T-helper 1 cell (primary cell): ENCODE measurements around the gene USP13.
"Not testable (repeated sequence)": the region's sequence is repeated elsewhere in the genome, so short reads cannot be mapped to it uniquely, and the experiment has no call there.

Experiments used
- DNase-seq, 5 donors: peaks; one replicate each; pipeline ENCODE4 v3.0.0-alpha.2; 2012 to 2020

Gene USP13

DNA sequence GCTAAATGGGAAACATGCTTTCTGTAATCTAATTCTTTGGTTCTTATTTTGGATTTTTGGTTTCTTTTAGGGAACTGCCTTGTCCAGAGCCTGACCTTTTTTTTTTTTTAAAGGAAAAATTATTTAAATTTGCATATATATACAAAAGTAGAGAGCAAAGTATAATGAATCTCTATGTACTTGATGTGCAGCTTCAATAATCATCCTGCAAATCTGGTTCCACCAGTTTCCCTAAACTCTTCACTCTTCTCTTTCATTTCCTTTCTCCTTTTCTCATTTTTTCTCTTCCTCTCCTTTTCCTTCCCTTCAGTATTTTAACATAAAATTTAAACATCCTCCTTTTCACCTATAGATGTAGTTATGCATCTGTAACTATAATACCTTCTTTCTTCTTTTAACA, 82.5 kb downstream of the USP13 start:
- DNase-seq, result no peak

DNA sequence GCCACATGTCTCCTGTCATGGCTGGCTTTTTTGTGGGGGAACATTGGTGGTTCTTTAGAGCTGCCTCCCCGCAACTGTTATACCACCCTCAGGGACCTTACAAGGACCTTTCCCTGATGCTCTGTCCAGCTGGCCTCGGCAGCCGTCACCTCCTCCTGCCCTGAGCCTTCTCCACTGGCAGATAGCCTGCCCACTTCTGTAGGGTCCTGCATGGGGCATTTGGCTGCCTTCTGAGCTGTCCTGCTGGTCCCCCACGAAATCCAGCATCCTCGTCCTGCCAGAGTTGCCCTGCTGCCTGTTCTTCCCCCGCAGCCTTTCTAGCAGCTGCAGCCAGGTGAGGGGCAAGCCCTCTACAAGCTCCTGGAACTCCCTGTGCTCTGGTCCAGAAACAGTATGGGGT, 86.2 kb downstream of the USP13 start:
- DNase-seq, result no peak

DNA sequence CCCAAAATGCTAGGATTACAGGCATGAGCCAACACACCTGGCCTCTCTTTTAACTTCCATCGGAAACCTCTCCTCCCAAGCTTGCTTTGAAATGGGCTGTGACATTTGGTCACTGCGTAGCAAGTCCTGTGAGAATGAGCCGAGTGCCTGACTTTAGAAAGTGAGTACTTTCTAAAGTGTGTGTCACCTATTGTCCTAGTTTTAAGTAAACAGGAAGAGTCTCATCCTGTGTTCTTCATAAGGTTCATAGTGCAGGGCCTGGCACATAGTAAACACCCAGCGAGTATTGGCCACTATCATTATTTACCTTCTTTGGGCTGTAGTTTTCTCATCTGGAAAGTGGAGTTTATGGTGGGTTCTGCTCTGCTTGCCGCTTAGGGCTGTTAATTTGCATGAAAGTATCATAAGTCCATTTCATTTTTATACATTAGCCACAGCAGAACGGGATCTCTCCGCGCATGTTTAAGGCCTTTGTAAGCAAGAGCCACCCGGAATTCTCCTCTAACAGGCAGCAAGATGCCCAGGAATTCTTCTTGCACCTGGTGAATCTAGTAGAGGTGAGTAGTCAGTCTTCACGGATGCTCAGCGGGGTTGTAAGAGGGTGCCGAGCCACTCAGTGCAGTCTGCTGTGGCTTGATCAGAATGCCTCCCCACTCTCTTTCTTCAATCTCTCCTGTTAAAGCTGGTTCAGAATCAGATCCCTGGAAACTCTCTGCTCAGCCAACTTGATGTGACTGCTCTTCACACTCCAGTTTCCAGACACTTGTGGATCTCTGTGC, 87.2 kb downstream of the USP13 start:
- DNase-seq, result no peak

DNA sequence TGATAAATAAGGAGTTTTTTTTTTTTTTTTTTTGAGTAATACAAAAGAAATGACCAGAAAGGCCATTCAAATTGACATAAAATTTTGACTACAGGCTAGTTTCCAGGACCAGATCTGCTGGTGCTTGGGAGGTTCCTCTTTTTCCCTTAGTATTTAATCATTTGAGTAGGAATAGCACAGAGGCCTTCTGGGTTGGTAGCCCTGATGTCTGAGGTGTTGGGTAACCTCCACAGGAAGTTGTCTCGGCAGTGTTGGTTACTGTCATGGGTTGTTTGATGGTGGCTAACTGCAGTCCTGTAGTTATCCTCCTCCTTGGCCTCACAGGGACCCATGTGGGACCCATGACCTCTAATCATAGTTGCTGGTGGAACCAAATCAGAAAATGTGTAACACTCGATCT, 91.1 kb downstream of the USP13 start:
- DNase-seq, result peak in 1 of 5 donors; percentile 12

DNA sequence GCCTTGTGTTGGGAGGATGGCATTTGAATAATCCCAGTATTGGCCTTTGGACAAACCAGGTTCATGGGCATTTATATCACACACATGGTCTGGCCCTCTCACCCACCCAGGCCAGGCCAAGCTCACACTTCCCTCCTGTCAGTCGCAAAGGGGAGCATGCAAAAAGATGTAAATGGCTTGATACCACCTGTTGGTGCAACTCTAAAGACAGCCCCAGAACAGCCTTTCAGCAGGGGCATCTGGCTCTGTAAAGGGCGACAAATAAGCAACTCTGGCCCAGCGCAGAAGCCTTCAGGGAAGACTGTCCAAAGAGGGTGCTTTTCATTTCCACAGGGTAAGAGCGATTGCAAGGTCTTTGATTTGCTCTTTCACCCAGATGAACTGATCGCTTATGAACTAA, 91.8 kb downstream of the USP13 start:
- DNase-seq, result no peak

DNA sequence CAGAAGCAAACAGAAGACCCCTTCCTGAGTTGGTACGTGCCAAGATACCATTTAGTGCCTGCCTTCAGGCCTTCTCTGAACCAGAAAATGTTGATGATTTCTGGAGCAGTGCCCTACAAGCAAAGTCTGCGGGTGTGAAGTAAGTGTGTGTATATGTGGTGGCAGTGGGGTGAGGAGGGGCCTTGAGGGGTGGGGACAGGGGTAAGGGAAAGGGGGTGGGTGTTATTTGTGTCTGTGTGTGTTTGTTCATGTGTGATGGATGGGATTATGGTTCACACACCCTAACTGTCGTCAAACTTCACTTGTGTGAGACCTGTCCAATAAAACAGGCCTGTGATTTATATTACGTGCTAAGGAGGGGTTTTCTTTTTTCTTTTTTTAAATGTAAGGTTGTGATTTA, 92.2 kb downstream of the USP13 start:
- DNase-seq, result no peak

DNA sequence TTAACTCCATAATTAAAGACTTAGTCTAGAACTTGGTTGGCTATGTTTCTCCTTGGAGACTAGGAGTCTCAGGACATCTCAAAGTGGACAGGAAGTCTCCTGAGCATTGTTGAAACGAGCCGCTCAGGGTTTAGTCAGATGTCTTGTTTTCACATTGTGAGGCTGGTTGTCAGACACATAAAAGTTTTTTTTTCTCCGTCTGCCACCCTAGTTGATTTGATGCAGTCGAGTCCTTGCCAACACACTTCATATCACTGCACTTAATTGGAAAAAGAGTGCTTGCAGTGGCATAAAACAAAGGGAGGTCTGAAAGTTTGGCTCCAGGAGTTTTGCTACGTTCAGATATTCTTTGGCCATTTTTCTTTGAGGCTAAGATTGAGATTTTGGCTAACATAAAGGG, 92.9 kb downstream of the USP13 start:
- DNase-seq, result no peak

DNA sequence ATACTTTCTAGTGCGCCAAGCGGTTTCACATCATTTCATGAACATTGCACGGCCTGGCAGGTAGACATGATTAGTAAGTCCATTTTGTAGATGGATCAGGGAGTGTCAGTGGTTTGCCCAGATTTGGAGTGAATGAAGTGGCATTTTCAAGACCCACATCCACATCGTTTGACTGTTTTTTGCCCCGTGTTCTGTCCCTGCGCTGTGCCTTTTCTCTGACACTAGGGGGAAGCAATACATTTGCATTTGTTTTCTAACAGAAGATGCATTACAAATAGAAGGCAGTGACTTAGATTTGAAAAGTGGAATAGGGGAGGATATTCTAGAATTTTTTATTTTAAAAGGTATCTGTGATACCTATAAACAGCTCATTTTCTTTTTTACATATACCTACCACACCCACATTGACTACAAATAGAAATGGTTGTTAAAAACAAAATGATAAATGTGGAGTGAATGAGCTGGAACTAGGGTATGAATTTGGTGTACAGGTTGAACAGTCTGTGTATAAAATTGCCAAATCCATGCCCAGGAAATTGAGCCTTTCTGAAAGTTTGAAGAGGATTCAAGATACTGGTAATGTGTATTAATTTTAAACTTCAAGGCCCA, 98.0 kb downstream of the USP13 start:
- peak in 1 of 5 donors; percentile 14 for DNase-seq

DNA sequence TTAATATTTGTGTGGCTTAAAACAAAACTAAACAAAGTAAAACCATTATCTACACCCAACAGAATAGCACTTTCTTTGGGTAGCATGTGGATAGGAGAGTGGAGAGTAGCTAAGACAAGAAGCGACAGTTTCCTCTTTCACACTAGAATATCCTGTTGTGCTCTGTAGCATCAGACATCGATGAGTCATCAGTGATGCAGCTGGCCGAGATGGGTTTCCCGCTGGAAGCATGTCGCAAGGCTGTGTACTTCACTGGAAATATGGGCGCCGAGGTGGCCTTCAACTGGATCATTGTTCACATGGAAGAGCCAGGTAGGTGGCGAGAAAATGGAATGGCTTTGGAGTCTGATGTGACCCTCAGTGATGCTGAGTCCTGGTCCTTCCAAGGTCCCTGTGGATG, 108.1 kb downstream of the USP13 start:
- DNase-seq, result no peak

DNA sequence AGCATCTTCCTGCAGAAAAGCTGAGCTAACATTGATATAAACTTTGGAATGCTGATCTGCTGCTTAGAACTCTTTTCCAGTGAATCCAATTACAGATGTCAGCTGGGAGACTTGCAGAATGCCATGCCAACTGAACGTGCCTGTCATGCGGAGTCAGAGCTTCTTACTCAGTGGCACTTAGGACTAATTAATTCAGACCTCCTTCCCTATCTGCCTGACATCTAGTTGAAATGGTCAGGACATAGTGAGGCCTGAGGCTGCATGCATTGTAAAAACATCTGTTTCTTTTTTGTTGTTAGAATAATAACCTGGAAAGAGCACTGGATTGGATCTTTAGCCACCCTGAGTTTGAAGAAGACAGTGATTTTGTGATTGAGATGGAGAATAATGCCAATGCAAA, 112.6 kb downstream of the USP13 start:
- no peak for DNase-seq

DNA sequence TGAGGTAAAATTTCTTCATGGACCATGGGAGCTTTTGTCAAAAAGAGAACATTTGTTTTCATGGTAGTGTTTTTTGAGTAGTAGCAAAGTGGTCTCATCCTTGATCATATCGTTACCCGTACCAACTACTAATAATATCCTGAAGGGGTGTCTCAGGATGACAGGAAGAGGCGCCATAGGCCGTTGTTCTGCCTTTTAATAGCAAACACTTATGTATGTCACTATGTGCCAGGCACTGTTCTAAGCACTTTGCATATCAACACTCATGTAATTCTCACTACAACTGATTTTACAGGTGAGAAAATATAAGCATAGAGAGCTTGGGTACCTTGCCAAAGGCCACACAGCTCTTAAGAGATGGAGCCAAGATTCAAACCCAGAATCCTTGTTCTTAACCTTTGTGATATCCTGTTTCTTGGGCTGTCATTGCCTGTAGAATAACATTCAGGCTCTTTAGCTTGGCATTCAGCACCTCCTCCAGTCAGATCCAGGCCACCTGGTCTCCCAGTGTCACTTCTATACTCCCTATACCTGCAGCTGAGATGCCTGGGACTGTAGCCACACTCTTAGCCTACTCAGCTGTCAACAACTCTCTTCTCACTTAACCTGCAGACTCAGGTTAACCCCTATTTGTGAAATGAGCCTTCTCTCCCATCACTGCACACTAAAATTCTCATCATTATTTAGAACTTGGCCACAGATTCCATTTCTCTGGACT, 113.7 kb downstream of the USP13 start:
- DNase-seq, result no peak

DNA sequence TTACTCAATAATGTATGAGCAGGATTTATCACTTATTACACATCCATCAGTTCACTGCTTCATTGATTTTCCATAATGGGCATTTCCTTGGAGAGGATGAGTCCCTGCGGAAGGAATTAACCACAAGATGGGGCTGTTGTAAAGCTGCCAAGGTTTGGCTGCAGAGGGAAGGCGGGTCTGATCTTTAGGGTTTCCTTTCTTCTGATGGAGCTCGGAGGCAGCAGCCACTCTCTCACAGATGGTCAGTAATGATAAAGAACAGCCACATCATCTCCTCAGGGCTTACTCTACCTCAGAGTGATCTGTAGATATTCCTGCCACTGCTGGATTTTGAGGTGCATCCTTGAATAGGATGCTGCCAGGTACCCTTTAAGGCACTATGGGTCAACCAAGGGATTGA, 115.2 kb downstream of the USP13 start:
- no peak for DNase-seq

DNA sequence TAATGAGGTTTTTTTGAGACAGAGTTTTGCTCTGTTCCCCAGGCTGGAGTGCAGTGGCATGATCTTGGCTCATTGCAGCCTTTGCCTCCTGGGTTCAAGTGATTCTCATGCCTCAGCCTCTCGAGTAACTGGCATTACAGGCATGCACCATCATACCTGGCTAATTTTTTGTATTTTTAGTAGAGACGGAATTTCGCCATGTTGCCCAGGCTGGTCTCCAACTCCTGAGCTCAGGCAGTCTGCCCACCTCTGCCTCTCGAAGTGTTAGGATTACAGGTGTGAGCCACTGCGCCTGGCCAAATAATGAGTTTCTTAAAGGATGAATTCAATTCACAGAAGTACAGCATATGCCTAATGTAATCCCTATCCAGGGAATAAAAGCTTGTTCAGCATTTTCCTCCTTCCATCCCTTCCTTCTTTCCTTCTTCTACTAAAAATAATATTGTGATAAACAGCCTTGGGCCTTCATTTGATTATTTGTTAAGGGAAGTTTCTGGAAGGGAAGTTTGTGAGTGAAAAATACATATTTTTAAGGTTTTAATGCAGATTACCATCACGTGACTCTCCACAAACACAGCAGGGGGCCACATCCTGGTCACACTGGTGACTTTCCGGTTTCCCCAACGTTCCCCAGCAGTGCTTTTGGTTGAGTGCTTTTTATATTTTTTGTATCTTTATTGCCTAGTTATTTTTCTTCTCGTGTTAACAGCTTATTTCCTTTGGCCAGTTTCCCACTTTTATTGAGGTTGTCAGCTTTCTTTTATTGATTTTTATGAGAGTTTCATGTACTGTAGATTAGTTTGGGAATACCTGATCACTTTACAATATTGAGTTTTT, 116.8 kb downstream of the USP13 start:
- no peak for DNase-seq

DNA sequence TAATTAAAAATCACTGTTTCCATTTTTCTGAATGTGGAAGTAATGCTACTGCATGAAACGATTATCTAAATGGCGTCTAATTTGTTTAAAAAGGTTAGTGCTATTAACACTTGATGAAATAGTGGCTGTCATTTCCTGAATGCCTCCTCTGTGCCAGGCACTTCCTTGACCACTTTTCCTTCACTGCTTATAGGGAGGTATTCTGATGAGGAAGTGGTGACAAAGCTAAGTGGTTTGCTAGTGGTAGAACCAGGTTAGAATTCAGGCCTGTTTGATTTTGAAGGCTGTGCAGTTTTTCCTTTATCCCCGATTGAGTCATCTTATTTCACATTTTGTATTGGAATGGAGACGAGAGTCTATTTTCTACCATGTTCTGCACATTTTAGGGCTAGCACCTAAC, 119.0 kb downstream of the USP13 start:
- no peak for DNase-seq

DNA sequence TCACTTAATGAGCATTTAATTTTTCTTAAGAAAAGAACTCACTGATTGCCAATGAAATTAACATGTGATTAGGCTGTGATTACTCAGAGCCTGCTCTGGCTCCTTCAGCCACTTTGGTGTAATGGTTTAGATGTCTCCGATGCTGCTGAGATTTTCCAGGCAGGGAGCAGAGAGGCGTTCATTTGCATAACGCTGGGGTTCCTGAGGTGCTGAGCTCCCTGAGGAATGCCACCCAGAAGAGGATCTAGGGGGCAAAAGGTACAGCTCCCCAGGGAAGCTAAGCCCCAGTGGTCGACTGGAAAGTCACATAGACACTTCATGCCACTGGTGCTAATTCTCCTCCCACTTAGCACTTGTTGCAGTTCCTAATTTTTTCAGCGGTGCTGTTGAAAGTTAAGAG, 119.5 kb downstream of the USP13 start:
- DNase-seq, result no peak

DNA sequence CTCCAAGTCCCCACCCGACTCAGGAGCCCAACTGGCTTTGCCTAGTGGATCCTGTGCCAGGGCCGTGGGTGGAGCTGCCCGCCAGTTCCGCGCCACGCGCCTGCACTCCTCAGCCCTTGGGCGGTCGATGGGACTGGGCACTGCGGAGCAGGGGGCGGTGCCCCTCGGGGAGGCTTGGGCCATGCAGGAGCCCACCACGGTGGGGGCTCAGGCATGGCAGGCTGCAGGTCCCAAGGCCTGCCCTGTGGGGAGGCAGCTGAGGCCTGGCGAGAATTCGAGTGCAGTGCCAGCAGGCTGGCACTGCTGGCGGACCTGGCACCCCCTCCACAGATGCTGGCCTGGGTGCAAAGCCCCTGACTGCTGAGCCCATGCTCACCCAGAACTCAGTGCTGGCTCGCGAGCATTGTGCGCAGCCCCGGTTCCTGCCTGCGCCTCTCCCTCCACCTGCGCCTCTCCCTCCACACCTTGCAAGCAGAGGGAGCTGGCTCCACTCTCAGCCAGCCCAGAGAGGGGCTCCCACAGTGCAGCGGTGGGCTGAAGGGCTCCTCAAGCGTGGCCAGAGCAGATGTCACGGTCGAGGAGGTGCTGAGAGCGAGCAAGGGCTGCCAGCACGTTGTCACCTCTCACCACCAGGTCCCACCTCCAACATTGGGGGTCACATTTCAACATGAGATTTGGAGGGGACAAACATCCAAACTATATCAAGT, 122.7 kb downstream of the USP13 start:
- no peak for DNase-seq

DNA sequence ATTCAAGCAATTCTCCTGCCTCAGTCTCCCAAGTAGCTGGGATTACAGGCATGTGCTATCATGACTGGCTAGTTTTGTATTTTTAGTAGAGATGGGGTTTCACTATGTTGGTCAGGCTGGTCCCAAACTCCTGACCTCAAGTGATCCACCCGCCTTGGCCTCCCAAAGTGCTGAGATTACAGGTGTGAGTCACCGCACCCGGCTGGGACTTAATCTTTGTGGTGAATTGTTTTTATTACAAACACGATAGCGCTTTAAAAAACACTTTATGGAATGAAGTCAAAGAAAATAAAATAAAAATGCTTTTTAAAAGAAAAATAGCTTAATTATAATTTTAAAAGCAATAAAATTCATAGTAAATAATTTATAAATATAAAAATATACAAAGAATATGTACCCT, 130.0 kb downstream of the USP13 start:
- not testable (repeated sequence) for DNase-seq

DNA sequence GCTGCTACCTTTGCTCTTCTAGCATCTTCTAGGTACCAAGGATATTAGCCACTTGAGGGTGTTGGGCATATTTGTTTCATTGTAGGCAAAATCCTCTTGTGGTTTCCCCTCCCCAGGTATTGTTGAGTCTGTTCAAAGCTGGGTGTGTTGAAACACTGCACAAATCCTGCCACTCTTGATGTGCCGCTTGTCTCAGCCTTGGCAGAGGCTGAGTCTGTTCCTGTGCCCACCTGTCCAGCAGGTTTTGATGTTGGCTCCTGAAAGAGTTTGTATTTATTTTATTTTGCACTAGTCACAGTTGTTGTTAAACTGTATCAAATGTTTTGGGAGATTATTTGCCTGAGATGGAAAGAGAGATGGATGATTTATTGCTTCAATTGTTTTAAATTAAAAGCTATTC, 136.2 kb downstream of the USP13 start:
- DNase-seq, result no peak

DNA sequence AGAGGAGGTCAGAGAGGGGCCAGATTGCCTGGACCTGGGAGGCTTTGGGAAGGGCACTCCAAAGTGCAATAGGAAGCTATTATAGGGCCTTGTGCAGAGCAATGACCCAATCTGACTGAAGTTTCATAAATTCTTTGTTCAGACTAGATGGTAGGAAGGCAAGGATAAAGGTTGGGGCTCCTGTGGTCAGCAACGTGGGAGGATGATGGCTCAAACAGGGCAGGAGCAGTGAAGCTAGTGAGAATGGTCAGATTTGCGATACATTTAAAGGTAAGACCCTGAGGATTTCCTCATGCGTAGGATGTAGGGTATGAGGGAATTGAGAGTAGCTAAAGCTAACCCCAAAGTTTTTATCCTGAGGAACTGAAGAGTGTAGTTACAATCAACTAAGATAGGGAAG, 139.0 kb downstream of the USP13 start:
- DNase-seq, result no peak

DNA sequence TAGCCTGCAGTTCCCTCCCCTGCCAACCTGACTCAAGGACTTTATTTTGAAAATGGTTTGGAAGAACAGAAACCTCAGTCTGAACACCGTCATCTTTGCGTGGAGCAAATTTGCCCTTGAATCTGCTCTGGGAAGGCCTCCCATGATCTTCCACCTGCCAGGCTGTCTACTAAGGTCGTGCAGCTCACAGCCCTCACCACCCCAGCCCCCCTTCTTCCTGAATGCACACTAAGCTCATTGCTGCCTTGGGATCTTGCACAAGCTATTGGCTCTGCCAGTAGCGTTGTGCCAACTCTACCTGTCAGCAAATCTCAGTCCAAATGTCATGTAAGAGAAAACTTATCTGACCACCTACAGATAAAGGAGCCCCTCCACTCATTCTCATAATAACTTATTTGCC, 141.5 kb downstream of the USP13 start:
- no peak for DNase-seq

DNA sequence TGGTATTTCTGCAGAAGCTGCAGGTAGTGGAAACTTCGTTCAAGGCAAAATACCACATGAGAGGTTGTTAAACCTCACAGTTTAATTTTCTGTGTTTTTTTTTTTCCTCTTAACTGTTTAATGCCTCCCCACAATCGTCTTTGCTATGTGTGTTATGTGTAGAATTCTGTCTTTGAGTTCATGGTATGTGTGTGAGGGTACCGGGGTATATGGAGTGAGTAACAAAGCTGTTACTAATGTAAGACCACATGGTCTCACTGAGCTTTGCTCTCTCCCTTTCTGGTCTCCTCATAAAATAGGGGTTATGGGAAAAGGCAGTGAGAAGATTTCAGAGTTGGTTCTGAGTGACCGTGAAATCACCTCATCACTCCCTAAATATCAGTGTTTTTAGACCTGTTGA, 143.6 kb downstream of the USP13 start:
- no peak for DNase-seq

DNA sequence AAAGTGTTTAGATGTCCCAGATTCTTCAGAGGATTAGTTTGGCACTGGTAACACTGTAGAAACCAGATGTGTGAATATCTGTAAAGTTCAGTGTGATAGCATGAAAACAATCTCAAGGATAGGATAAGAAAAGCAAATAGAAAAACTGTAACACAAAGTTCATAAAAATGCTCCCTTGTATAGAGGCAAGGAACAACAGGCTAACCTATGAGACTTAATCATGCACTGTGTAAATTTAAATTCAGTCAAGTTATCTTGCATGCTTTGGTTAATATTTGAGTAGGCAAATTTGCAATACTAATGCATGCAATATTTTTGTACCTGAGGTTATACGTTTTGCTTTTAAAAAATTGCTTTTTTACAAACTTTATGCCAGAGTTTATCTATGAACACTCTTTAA, 144.4 kb downstream of the USP13 start:
- DNase-seq, result no peak

DNA sequence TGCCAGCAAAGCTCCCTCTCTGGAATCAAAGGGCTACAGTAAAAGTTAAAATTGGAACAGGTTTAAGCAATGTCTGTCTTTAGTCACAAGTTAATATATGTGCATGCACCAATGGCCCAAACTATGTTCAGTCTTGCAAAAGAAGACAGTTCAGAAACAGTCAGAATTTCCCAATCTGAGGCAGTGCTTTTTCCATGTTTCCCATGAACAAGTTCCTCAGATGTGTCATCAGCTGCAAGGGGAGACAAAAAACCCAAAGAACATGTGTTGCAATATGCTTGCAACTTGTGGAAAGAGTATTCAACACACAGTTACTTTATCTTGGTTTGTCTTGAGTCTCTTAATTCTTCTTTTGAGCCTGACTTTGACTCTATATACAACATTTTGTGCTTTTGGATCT, 148.4 kb downstream of the USP13 start:
- DNase-seq, result no peak
